HepG2 (cell line): ENCODE data around the gene CHCHD6. TPM values are rescaled to one million over a fixed set of nuclear protein-coding genes. Genes with fewer than 3 reads are reported as not detected.
A peak's percentile ranks its signal among the peaks of the same experiment; 100 is the strongest.

Experiments
- ATAC-seq: fragments of 200-7000 bp; cut with Tn5 transposase; 3 replicates; pipeline ENCODE4 v1.9.1; 2020; ENCODE audit warnings: mild to moderate bottlenecking, moderate library complexity
- BruUV-seq: library from RNA; stranded (reverse); fragments of 400-500 nt; replicated peaks from 2 replicates; lab custom pipeline; 2021; lab: Mats Ljungman, UMichigan
- CTCF ChIA-PET: fragments of 300-600 bp; formaldehyde crosslinking; extraction: SDS; loops from one replicate; lab custom pipeline; 2021; ENCODE audit warnings: low total read pairs, inconsistent platforms, low intra/inter-chr PET ratio; lab: Yijun Ruan, JAX
- POLR2A ChIA-PET: fragments of 350-600 bp; sonication (Branson Sonifier 250); formaldehyde crosslinking; loops from one replicate; lab custom pipeline; 2020; ENCODE audit warnings: antibody characterized with exemption, inconsistent platforms; lab: Yijun Ruan, JAX
- DNase-seq: peaks from one replicate; pipeline ENCODE4 v3.0.0-alpha.2; 2015; ENCODE audit warnings: low spot score
- FAIRE-seq: peaks from 3 replicates; lab custom pipeline; 2011; peaks lifted over from hg19 to GRCh38; lab: Jason Lieb, UNC
- H2AFZ ChIP-seq: one replicate; pipeline ENCODE4 v1.6.1; 2011; ENCODE audit warnings: low read length, inconsistent platforms
- H3K27ac ChIP-seq: fragments of 300-600 bp; 3 replicates; pipeline ENCODE4 v1.8.0; 2011; ENCODE audit warnings: mixed run types, mild to moderate bottlenecking, mixed read lengths, low read length, inconsistent platforms; ENCODE audit not compliant: insufficient read depth; ENCODE audit errors: extremely low read length
- H3K27me3 ChIP-seq, 2 experiments: fragments of 200-600 bp in 1 of 2; 2 replicates in 1 of 2; 3 replicates in 1 of 2; pipeline versions ENCODE4 v1.6.0 to v1.8.0; 2011; ENCODE audit warnings: low read length in 2 of 2, mild to moderate bottlenecking in 2 of 2, moderate library complexity in 2 of 2, inconsistent platforms in 1 of 2; ENCODE audit not compliant: insufficient read depth in 2 of 2, control insufficient read depth in 1 of 2
- H3K36me3 ChIP-seq, 2 experiments: fragments of 200-600 bp in 1 of 2; replicated peaks in 1 of 2; 2 replicates in 1 of 2; 3 replicates in 1 of 2; pipeline versions ENCODE4 v1.5.1 to v1.8.0; 2011; ENCODE audit warnings: low read length in 2 of 2, inconsistent platforms in 1 of 2; ENCODE audit not compliant: insufficient read depth in 2 of 2, control insufficient read depth in 1 of 2
- H3K4me1 ChIP-seq: 2 replicates; pipeline ENCODE4 v1.5.1; 2012; ENCODE audit warnings: low read length, inconsistent platforms; ENCODE audit not compliant: insufficient read depth
- H3K4me2 ChIP-seq: 2 replicates; pipeline ENCODE4 v1.6.0; 2011; ENCODE audit warnings: low read depth, low read length, inconsistent platforms
- H3K4me3 ChIP-seq, 3 experiments: fragments of 200-600 bp in 1 of 3; sonication (generic), shearing (Covaris generic) in 1 of 3; replicated peaks in 1 of 3; 2 replicates each; pipeline ENCODE4 v1.5.1; 2011 to 2016; ENCODE audit warnings: low read length in 3 of 3, inconsistent platforms in 2 of 3, low read depth in 2 of 3, mild to moderate bottlenecking in 2 of 3, control low read depth in 1 of 3, mixed read lengths in 1 of 3; ENCODE audit not compliant: insufficient read depth in 1 of 3
- H3K79me2 ChIP-seq: one replicate; pipeline ENCODE4 v1.6.1; 2011; ENCODE audit warnings: low read length, inconsistent platforms; ENCODE audit not compliant: insufficient read depth
- H3K9ac ChIP-seq: 2 replicates; pipeline ENCODE4 v1.6.0; 2011; ENCODE audit warnings: mild to moderate bottlenecking, low read depth, low read length, inconsistent platforms; ENCODE audit not compliant: insufficient read depth
- H3K9me3 ChIP-seq: 2 replicates; pipeline ENCODE4 v1.5.1; 2012; ENCODE audit warnings: mild to moderate bottlenecking, low read length
- H4K20me1 ChIP-seq: 2 replicates; pipeline ENCODE4 v1.6.0; 2011; ENCODE audit warnings: inconsistent platforms, mild to moderate bottlenecking, low read length, moderate library complexity; ENCODE audit not compliant: insufficient read depth
- CREBL2 ChIP-seq: sonication (generic); formaldehyde crosslinking; IDR thresholded peaks from 2 replicates; pipeline ENCODE4 v1.8.1; 2023; ENCODE audit warnings: missing genetic modification reagents, mild to moderate bottlenecking, borderline replicate concordance
- HDAC6 ChIP-seq: fragments of 200-600 bp; sonication (generic); IDR thresholded peaks from 2 replicates; pipeline ENCODE4 v1.7.0; 2017; ENCODE audit warnings: mild to moderate bottlenecking, antibody characterized with exemption, low read length, low read depth
- HNF4A ChIP-seq: sonication (generic); formaldehyde crosslinking; IDR thresholded peaks from 2 replicates; pipeline ENCODE4 v1.4.0; 2020; ENCODE audit warnings: missing genetic modification reagents
- SOX13 ChIP-seq, 3 experiments: fragments of 450-650 bp in 1 of 3; sonication (generic) in 1 of 3; formaldehyde crosslinking in 1 of 3; IDR thresholded peaks in 2 of 3; conservative IDR thresholded peaks in 1 of 3; 2 replicates each; pipeline versions ENCODE4 v1.5.0 to v1.6.1; 2016 to 2020; ENCODE audit warnings: antibody characterized with exemption in 1 of 3, mild to moderate bottlenecking in 1 of 3, missing compliant biosample characterization in 1 of 3, missing genetic modification reagents in 1 of 3, moderate library complexity in 1 of 3
- SOX5 ChIP-seq: IDR thresholded peaks from 2 replicates; pipeline ENCODE4 v1.6.1; 2016; ENCODE audit warnings: borderline replicate concordance
- SOX6 ChIP-seq, 2 experiments: fragments of 450-650 bp in 1 of 2; sonication (generic) in 1 of 2; formaldehyde crosslinking in 1 of 2; IDR thresholded peaks; 2 replicates each; pipeline versions ENCODE4 v1.4.0 to v1.6.1; 2017 to 2020; ENCODE audit warnings: antibody characterized with exemption in 1 of 2, mild to moderate bottlenecking in 1 of 2, missing genetic modification reagents in 1 of 2
- ZNF652 ChIP-seq: IDR thresholded peaks from 2 replicates; pipeline ENCODE4 v1.6.1; 2016; ENCODE audit warnings: low read depth, borderline replicate concordance
- ZNF7 ChIP-seq: IDR thresholded peaks from 2 replicates; pipeline ENCODE4 v1.6.1; 2016; ENCODE audit warnings: missing biosample characterization, missing genetic modification reagents
- WGBS: methylation state at CpG from one replicate; pipeline ENCODE4 v1.1.6; 2017; ENCODE audit warnings: low lambda C conversion rate; 5-methylcytosine and 5-hydroxymethylcytosine counted together
- in situ Hi-C: cut with HindIII; loops from 2 replicates; pipeline ENCODE4 v1.10.0; 2017; ENCODE audit warnings: low pct_unique_long_range_greater_than_20kb; ENCODE audit not compliant: extremely low pct_ligation_motif_present
- intact Hi-C: fragments of 100-400 bp; cut with micrococcal nuclease; formaldehyde crosslinking; loops from one replicate; pipeline ENCODE4 v1.10.0; 2022; ENCODE audit not compliant: unreplicated experiment
- polyA plus RNA-seq, 8 experiments: library from polyadenylated mRNA; depleted of rRNA in 3 of 8; stranded (reverse) in 7 of 8; unstranded in 1 of 8; fragments of >200 nt; fragmentation: Illumina TruSeq in 4 of 8; extraction: Trizol in 4 of 8; gene quantifications; 2 replicates each; pipeline versions ENCODE4 v1.2.1 to v1.2.3, GENCODE V29; 2011 to 2016; ENCODE audit warnings: low read depth in 4 of 8, missing spikeins in 1 of 8, mixed read lengths in 1 of 8; ENCODE audit not compliant: insufficient read depth in 1 of 8
- total RNA-seq, 5 experiments: library from RNA; depleted of rRNA; stranded (reverse); fragments of >200 nt; fragmentation: Illumina TruSeq; extraction: Trizol; gene quantifications; 2 replicates each; pipeline ENCODE4 v1.2.3, GENCODE V29; 2016; ENCODE audit warnings: low read depth in 1 of 5

CHCHD6 gene
- total and polyA plus RNA-seq, 2 of the 13 experiments (the other 11 are each of a cell fraction or from before 2014, with no cell fraction given) = 20.3 to 20.8 TPM

GRCh38 chr3:126921085-126921824 is 217.2 kb downstream of the CHCHD6 start:
- no peaks in the 10 kb centered on the region for H3K79me2 ChIP-seq
- FAIRE-seq = no peak
- TF ChIP-seq ZNF652 (CRISPR knock-in tag) = peak; percentile 78
- TF ChIP-seq HDAC6 = no peak
- 0 out of 2 replicates have a peak, but pooled peaks have one; percentile 21 for TF ChIP-seq HNF4A
- no peak for TF ChIP-seq SOX6 (IDR thresholded peaks at IDR 0.05)
- peak; percentile 53 for TF ChIP-seq SOX6 (CRISPR knock-in tag; IDR thresholded peaks at IDR 0.05)
- TF ChIP-seq ZNF7 (CRISPR knock-in tag) = peak; percentile 54; the same call in 1 of the 2 replicates
- peak; percentile 70; the same call in 1 of the 2 replicates for TF ChIP-seq SOX5 (CRISPR knock-in tag)
- TF ChIP-seq SOX13 (IDR thresholded peaks at IDR 0.05) = no peak
- TF ChIP-seq SOX13 (CRISPR knock-in tag; conservative IDR thresholded peaks at IDR 0.05 in 1 of 2, IDR thresholded peaks at IDR 0.05 in 1 of 2) = peak in 1 of 2 experiments; percentile 80; a peak in 2 of 4 replicates
- no peak for TF ChIP-seq CREBL2 (CRISPR knock-in tag)
- no peak overlapping the region for H3K9ac ChIP-seq
- peaks cover 13% of the 10 kb centered on the region for H3K4me1 ChIP-seq
- H3K27me3 ChIP-seq = no peaks in the 10 kb centered on the region
- H4K20me1 ChIP-seq = no peaks in the 10 kb centered on the region
- H3K27ac ChIP-seq = no peak overlapping the region
- no peak overlapping the region for H2AFZ ChIP-seq
- intact Hi-C loops = no loop called here
- H3K36me3 ChIP-seq = peaks cover 0 to 4% of the 10 kb centered on the region in 2 experiments; a peak in 1 of 5 replicates
- 84% methylated on average over 5 of the region's 5 CpGs for WGBS
- ChIA-PET CTCF (no interaction called here), POLR2A (no interaction called here)
- no peak overlapping the region for H3K4me3 ChIP-seq
- DNase-seq = peak; percentile 37
- peak; percentile 57 for ATAC-seq
- no peaks in the 10 kb centered on the region for H3K9me3 ChIP-seq
- no peak overlapping the region for H3K4me2 ChIP-seq
- BruUV-seq = no TSS peak
- in situ Hi-C loops = no loop called here
